Stimulated activated CD8-positive, alpha-beta memory T cell treated with anti-CD3 and anti-CD28 coated beads, Interleukin-2, amount 100 ng/mL, for 1 hour (primary cell): Measurements from ENCODE around the gene ZCCHC24.
"Not testable (repeated sequence)": the region's sequence is repeated elsewhere in the genome, so short reads cannot be mapped to it uniquely, and the experiment has no call there.

ENCODE experiments used
- DNase-seq, 2 donors: peaks; one replicate each; pipeline ENCODE4 v3.0.0-alpha.2; 2020; ENCODE audit warnings: low read depth in 2 of 2

ZCCHC24 gene

DNA sequence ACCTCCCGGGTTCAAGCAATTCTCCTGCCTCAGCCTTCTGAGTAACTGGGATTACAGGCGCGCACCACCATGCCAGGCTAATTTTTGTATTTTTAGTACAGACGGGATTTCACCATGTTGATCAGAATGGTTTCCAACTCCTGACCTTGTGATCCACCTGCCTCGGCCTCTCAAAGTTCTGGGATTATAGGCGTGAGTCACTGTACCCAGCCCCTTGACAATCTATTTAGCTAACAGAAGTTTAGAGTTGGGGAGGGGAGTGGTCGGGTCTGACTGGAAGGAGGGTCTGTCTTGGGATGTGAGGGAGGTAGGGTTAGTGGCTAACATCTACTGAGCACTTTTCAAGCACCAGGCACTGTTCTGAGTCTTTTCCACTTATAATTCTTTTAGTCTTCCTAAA, 27.0 kb upstream of the ZCCHC24 start:
- no peak for DNase-seq

- no peak for DNase-seq
Measured at GRCh38 chr10:79471776-79472175, 26.4 kb upstream of the ZCCHC24 start.

- DNase-seq, result no peak
Measured at GRCh38 chr10:79470096-79470495, 24.7 kb upstream of the ZCCHC24 start.

DNA sequence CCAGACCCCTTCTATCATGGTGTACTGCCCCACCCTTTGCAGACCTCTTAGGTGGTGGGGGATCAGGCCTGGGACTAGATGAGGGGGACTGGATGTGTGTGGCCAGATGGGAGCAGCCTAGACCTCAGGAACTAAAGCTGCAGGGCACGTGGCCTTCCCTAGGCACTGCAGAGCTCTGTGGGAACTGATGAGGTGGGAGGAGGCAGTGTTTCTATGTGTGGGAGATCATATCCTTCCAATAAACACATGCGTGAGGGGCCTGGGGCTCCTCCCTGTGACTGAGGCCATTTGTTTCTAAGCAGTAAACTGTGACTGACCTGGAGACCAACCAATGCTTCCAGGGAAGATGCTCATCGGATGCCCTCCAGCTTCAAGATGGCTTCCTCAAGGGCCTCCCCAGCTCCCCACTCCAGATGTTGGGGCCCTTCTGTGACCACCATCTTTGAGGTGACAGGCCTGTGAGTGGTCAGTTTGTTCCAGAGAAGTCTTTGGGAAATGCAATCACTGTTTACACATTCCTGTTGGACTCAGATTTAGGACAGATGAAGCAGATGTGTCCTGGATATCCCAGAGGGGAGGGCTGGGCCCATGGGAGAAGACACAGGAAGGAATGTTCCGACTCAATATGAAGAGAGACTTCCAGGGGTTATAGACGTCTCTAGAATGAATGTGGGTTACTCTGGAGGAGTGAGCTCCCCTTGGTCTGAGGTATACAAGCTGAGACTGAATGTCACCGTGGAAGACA, 23.6 kb upstream of the ZCCHC24 start:
- no peak for DNase-seq

- no peak for DNase-seq
Measured at GRCh38 chr10:79468015-79468560, 22.7 kb upstream of the ZCCHC24 start.

DNA sequence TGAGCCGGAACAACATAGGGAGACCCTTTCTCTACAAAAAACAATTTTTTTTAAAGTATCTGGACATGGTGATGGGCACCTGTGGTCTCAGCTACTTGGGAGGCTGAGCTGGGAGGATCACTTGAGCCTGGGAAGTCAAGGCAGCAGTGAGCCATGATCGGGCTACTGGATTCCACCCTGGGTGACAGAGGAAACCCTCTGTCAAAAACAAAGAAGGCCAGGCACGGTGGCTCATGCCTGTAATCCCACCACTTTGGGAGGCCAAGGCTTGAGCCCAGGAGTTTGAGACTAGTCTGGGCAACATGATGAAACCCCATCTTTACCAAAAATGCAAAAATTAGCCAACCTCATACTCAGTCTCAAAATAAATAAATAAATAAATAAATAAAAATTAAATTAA, 19.9 kb upstream of the ZCCHC24 start:
- DNase-seq, result no peak

- DNase-seq, result no peak
Measured at GRCh38 chr10:79463578-79464496, 18.4 kb upstream of the ZCCHC24 start.

GRCh38 chr10:79460687-79461086, 15.3 kb upstream of the ZCCHC24 start:
- DNase-seq, result no peak

DNA sequence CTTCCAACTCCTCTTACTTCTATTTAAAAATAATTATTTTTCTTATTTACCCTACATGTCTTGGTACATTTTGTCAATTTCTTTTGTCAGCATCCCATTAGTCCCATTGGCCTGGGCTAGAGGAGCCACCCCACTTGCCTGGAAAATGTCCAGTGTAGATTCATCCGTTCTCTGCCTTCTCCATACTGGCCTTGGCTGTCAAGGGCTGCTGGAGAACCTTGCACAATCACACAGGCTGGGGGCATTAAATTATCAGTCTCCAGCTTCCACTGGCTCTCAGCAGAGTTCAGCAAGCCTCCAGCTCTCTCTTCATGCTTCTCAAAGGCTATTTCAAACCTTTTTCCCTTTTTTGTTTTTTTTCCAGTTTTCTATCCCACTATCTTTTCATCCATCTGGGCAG, 13.8 kb upstream of the ZCCHC24 start:
- no peak for DNase-seq

- no peak for DNase-seq
Measured at GRCh38 chr10:79458483-79458882, 13.1 kb upstream of the ZCCHC24 start.

- DNase-seq, result no peak
Measured at GRCh38 chr10:79457256-79457785, 11.9 kb upstream of the ZCCHC24 start.

- DNase-seq, result no peak
Measured at GRCh38 chr10:79454259-79454658, 8.8 kb upstream of the ZCCHC24 start.

- DNase-seq, result no peak
Measured at GRCh38 chr10:79453392-79453791, 8.0 kb upstream of the ZCCHC24 start.

DNA sequence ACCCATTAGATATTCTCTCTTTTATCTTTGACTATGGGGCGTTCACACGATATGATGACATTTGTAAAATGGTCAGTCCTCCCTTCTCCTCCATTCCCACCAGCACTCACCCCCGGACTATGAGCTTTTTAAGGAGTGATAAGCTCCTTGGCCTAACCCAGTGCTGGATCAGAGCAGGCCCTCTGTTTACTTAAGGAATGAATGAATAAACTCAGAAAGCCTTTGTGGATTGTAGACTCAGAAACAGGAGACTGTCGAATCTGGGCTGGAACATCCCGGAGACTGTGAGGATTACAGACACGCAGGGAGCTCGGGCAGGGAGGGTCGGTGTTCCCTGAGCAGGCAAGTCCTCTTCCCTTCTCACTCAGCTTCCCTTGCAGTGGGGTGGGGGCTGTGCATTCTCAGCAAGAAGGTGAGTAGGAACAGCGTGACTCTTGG, 6.8 kb upstream of the ZCCHC24 start:
- DNase-seq, result no peak

GRCh38 chr10:79451046-79451699, 5.7 kb upstream of the ZCCHC24 start:
- DNase-seq, result no peak

GRCh38 chr10:79449181-79450146, 4.0 kb upstream of the ZCCHC24 start:
- no peak for DNase-seq

DNA sequence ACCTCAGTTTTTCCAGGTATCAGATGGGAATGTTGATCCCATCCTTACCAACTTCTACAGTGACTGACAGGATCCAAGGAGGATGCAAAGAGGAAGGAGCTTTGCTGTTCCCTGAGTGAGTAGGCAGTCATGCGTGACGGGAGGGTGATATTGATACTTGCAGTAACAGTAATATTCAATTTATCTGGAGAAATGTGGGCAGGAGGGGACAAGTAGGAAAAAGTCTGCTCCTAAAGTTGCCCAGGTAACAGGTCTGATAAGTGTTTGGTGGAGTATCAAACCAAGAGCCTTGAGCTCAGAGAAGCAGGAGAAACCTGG, 3.3 kb upstream of the ZCCHC24 start:
- no peak for DNase-seq

- no peak for DNase-seq
Measured at GRCh38 chr10:79447911-79448731, 2.7 kb upstream of the ZCCHC24 start.

- not testable (repeated sequence) for DNase-seq
Measured at GRCh38 chr10:79447249-79447648, 1.8 kb upstream of the ZCCHC24 start.

DNA sequence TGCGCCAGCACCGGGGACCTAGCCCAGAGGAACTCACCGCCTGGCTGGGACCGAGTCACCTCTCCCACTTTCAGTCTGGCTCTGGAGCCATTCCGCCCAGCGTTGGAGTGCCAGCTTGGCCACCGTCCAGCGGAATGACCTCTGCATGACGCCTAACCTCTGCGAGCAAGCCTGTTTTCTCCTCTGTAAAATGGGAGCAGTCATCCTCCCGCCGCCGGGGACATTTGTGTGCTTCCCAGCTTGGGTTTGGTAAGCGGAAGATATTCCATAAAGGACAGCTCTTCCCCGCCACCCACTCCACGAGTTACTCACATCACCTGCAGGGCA, 1.3 kb upstream of the ZCCHC24 start:
- DNase-seq, result no peak
